NK-92 treated with Interleukin-12 subunit alpha and Interleukin-12 subunit beta, amount 100 ng/mL, for 24 hours (cell line): ENCODE measurements around the gene SCAMP1.
A peak's percentile ranks its signal among the peaks of the same experiment; 100 is the strongest.
"Not testable (repeated sequence)": the region's sequence is repeated elsewhere in the genome, so short reads cannot be mapped to it uniquely, and the experiment has no call there.

ENCODE experiments used
- DNase-seq: peaks from one replicate; lab custom pipeline; 2025; lab: John Stamatoyannopoulos, UW

SCAMP1 gene

DNA sequence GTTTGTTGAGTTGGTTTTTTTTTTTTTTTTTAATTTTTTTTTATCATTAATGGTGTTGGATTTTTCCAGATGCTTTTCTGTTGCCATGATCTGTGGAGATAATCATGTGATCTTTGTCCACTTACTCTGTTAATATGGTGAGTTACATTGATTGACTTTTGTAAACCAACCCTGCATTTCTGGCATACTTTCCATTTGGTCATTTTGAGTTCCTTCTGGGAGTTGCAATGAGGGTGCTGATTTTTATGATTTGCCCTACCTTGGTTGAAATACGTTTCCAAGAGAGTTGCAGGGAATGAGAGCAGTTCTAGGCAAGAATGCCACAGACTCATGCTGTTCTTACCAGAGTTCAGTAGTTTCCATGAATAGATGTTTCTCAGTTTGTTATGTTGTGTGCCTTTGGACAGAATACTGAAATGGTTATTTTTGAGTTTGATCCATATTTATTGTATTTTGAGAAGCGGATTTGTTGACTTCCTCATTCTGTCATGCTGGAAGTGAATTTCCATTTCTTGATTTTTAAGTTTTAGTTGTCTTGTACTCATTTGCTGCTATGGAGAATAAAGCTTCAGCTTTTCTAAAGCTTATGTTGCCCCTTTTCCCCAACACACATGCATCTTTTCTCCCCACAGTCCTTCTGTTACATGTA lies 69.0 kb downstream of the SCAMP1 start:
- DNase-seq = no peak

DNA sequence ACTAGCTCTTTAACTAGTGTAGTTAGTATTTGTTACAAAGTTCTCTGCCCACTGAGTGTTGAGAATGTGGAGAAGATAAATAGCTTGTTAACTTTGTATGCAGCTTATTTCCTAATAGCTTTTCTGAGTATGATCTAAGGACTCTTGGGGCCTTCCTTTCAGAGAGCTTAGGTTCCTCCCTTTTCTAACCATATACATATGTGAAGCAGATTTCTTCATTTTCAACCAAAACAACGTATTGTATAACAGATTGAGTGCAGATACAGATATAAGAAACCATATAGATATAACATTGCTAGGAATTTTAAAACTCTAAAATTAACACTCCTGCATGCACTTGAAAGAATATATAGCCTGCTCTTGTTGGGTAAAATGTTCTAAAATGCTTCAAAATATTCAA lies 70.4 kb downstream of the SCAMP1 start:
- DNase-seq = no peak

DNA sequence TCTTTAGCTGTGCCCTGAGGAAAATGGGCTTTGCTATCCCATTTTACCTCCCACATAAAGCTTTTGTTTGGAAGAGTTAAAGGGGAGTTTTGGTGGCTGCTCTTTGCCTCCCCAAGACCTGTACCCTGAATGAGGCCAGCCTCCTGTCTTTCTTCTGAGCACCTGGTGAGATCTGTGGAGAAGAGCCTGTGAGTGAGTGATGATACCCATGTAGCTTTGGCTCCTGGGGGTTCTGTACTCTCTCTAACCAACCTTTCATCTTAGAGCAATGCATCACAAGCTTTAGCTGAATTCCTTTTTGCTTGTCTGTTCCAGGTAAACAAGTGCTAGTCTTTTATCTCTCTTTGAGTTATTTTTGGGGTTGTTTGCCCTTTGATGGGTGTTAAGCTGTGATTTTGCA lies 73.6 kb downstream of the SCAMP1 start:
- no peak for DNase-seq

DNA sequence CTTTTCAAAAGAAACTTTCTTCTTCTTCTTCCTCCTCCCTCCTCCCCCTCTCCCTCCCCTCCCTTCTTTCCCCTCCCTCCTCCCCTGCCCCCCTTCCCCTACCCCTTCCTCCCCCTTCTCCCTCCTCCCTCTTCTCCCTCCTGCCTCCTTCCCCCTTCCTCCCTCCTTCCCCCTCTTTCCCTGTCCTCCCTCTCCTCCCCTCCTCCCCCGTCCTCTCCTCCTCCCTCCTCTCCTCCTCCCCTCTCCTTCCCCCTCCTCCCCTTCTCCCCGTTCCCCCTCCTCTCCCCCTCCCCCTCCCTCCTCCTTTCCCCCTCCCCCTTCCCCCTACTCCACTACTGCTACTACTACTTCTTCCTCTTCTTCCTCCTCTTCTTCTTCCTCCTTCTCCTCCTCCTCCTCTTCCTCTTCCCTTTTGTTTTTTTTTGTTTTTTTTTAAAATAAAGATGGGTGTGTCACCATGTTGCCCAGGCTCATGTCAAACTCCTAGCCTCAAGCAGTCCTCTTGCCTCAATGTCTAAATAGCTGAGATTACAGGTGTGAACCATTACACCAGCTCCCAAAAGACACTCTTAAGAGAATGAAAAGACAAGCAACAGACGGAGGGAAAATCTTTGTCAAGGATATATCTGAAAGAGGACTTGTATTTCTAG lies 87.5 kb downstream of the SCAMP1 start:
- DNase-seq = no peak

DNA sequence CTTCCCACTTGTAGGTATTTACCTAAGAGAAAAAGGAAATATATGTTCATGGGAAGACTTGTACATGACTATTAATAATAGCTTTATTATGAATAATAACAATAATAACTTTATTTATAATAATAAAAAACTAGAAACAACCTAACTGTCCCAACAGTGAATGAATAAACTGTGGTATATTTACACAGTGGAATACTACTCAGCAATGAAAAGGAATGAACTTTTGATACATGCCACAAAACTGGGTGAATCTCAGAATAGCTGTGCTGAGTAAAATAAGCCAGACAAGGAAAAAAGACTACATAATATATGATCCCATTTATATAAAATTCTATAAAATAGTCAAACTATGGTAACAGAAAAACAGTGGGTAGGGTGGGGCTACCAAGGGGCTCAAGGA lies 88.7 kb downstream of the SCAMP1 start:
- DNase-seq = no peak

DNA sequence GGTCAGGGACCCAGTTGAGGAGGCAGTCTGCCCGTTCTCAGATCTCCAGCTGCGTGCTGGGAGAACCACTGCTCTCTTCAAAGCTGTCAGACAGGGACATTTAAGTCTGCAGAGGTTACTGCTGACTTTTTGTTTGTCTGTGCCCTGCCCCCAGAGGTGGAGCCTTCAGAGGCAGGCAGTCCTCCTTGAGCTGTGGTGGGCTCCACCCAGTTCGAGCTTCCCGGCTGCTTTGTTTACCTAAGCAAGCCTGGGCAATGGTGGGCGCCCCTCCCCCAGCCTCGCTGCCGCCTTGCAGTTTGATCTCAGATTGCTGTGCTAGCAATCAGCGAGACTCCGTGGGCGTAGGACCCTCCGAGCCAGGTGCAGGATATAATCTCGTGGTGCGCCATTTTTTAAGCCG lies 97.1 kb downstream of the SCAMP1 start:
- not testable (repeated sequence) for DNase-seq

DNA sequence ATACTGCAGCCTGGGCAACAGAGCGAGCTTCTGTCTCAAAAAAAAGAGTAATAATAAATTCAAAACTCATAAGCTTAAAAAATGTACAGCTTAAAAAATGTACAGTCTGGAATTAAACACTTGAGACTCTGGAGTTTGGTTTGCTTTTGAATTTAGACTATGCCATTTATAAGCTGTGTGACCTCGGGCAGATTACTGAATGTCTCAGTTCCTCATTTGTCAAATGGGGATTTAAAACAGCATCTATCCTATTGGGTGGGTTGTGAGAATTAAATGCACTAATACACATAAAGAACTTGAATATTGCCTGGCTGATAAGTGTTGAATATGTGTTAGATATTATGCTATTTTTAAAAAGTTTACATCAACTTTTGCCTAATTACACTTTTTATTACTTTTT lies 98.4 kb downstream of the SCAMP1 start:
- no peak for DNase-seq

DNA sequence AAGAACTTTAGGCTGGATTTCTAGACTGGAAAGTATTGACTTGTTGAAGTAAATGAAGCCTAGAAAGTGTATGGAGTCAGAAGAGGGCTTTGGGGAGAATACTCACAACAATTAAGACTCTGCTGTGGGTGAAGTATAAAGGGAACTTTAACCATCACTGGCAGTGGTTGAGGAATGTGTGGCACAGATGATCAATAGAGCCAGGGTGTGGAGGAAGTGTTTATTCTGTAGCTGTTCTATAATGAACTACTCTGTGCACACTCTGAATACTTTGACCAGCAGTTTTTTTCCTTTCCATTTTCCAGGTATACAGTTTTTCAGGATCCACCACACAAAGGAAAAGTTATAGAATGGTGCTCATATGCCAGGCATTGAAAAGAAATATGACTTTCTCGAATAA lies 106.7 kb downstream of the SCAMP1 start:
- no peak for DNase-seq

DNA sequence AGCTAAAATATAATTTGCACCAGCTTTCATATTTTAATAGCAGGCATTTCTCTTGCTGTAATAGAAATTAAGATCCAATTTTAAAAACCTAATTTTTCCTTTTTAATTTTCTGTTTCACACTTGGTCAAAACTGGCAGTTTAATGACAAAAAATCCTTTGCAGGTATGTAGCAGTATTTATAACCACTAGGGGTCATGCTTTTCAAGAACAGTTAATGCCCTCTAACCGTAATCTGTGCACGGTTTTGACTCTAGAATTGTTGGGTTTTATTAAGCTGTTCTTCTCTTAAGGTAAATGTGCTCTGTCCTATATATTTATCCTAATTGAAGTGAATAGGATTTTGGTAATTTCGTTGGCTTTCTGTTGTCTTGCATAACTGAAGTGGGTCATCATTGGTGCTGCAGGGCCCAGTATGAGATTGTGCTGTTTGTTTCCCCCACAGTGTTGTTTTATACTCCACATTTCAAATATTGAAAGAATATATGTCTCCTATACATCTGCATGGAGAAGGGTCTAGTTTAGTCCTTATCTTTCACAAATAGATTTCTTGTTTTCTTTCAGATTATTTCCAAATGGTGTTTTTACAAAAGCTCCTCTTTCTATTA lies 107.4 kb downstream of the SCAMP1 start:
- DNase-seq = no peak

DNA sequence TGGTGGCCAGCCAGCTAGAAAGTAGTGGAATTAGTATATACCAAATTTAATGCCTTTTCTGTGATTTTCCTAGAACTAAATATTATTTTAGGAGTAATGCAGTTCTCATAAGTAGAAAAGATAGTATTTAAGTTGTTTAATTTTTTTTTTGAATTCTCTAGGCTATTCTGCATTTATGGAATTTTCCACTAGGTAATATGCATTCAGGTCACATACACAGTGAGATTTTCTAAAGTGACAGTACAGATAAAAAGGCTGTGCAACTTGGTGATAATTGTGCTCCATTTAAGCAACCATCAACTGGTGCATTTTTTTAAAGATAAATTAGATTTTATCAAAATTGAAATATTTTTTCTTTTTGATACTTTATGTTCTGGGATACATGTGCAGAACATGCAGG lies 111.5 kb downstream of the SCAMP1 start:
- DNase-seq = no peak

DNA sequence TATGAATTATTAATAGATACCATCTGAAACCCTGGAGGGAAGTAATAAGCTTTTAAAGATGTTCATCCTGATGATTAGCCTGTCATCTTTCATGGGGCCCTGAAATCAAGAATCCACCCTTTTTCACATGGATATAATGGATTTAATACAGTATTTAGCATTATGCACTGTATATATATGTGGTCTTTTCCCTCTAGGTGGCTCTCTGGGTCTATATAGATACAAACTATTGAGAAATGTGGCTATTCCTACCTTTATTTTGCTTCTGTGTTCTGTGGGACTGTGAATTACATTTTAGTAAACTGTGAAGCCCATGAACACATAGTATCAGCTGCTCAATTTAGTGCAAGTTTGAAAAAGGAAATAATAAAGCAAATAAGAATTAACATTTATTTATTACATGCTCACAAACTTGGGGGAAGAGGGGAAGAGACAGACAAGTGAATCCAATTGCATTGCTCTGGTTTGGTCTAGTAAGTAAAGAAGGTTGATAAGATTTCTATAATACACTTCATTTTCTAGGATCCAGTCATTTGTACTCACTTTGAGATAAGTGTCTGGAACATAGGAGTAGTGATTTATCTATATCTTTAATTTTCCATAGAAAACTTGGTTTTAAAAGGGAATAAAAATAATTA lies 112.2 kb downstream of the SCAMP1 start:
- no peak for DNase-seq

DNA sequence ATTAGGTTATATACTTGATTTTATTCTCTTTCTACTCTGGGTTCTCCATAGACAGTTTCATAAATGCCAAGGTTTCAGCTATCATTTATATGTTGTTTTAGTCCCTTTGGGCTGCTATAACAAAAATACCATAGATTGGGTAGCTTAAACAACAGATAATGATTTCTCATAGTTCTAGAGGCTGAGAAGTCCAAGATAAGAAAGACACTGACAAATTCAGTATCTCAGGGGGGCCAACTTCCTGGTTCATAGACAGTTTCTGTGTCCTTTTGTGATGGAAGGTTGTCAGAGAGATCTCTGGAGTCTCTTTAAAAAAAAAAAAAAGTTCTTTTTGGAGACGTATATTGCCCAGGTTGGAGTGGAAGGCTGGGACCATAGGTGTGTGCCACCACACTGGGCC lies 113.3 kb downstream of the SCAMP1 start:
- DNase-seq = no peak

DNA sequence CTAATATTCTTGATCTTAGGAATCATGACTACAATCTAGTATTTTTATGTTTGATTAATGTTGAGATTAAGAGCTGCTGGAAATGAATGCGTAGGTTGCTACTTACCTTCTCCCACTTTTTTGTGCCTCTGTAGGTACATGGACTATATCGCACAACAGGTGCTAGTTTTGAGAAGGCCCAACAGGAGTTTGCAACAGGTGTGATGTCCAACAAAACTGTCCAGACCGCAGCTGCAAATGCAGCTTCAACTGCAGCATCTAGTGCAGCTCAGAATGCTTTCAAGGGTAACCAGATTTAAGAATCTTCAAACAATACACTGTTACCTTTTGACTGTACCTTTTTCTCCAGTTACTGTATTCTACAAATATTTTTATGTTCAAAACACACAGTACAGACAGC lies 115.0 kb downstream of the SCAMP1 start:
- no peak for DNase-seq

DNA sequence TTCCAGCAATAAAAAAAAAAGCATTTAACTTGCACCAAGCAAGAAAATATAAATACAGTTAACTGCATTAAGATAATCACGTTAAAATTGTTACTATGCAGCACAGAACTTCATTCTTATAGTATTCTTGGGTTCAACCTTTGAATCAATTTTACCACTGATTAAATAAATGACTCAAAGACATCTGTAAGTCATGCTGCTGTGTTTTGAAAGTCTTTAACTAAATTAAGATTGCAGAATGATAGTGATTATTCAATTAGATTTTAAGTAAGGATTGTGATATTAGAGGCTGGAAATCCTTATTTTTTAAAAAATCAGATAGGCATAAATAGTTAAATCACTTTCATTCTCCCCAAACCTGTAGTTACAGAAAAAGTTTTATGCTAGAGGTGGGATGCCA lies 116.4 kb downstream of the SCAMP1 start:
- no peak for DNase-seq

DNA sequence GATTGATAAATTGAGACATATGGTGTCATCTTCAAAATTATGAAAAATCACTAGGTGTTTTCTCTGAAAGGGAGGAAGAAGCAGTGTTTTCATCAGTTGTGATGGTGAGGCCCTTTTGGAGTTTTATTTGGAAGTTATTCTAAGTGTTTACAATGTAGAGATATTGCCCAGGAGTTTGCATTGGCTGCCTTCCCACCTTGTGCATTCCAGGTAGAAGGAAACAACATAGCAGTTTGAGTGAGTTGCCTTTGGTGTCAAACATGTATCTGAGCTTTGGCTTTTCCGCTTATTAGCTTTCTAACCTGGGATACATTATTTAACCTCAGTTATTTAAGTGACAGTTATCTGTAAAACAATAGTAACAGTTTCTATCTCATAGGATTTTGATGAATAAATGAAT lies 122.5 kb downstream of the SCAMP1 start:
- DNase-seq = no peak

DNA sequence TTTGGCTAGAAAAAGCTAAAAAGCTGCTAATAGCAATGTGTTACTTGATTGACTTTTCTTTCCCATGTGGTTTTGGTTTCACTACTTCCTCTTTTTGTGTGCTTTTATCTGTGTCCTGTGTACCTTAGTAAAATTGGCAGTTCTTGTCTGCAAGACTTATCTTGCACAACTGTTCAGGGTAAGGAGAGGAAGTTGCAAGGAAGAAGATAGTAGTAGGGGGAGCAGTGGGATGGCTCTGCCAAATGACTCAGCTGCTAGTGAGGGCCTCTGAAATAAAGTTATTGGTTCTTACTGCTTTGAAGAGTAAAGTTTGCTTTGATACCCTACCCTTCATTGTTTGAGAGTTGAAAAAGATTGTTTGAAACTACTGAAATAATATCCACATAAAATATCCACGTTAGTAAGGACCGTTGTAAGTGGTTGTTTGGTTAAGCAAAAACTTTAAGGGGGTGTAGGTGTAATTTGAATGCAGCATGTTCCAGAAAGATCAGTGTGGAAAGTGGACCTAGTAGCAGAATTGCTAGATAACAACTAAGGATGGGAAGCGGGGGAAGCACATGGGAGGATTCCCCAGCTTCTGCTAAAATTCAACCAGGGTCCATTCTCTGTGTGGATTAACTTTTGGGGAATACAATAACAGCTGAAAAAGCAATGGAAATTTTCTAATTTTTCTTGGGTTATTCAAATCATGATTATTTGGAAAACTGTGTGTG lies 123.5 kb downstream of the SCAMP1 start:
- peak; percentile 8 for DNase-seq

DNA sequence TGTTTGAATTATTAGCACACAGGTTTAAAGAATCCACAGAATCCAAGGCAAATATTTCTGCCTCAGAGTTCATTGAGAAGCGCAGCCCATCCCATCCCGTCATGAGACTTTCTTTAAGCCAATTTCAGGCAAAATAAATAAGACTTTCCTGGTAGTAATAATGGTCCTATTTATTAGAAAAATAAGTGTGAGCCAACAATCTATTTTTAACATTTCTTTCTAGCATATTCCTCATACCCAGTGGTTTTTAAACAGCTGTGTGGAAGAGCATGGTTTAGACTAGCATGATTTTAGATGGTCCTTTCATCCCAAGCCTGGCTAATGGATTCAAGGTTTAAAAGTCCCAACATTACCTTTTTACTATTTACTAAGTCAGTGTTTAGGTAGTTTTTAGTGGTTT lies 125.8 kb downstream of the SCAMP1 start:
- DNase-seq = no peak

DNA sequence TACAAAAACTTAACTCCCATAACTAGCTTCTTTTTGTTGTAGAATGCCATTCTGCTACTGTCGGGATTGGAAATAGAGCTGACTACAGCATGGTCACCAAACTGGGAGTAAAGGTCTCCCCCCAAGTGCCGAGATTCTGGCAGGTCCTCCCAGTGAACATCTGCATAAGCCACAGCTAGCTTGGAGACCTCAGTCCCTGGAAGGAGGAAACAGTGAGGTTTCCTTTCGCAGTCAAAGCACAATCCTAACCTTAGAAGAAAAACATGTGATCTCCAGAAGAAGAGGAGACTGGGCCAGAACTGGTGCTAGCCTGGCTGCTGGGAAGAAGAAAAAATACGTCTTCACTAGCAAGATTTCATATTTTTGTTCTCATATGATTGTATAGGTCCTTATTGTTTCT lies 127.4 kb downstream of the SCAMP1 start:
- no peak for DNase-seq

DNA sequence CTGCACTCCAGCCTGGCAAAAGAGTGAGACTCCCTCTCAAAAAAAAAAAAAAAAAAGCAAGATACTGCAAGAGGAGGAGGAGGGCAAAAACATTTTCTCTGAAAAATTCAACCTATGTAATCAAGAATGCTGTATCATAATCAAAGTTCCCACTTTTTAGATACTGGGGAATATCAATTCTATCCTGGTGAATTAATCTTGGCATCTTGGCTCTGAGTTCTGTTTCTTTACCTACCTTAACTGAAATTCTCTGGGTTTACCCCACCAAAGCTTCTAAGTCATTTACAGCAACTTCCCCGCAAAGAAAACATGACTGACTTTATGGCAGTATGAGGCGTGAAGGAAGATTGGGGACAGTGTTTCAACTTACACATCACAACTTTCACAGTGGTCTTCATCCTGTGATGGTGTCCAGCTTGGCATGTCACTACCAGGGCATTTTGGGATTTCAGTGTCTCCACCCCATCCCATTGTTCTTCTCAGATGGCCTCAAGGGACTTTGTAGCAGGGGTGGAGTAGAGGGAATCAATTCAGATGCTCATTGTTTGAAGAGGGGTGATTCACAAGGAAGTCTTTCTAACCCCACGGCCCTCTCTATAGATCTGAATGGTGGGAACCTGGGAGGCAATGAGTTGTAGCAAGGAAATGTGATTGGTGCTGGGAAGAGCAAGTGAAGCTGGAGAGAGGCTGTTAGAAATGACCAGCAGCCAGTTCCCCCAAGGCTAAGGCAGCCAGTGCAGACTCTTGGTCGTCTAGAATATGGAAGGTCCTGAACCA lies 130.5 kb downstream of the SCAMP1 start:
- no peak for DNase-seq

DNA sequence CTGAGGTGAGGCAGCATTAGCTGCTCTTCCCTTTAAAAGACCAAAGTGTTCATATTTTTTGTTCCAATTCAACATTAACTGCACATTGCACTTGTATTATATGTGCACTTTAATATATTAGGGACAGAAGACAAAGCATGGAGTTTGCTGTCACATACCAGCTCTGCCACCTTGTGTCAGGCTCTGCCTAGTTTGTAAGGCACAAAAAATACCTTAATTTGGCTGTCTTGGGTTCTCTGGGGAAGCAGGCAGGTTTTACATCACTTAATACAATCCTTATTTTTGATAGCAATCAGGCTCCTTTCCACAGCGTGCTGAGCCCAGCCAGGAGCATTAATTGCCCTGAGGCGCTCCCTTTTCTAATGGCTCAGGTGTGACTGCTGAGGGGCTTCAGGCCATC lies 131.8 kb downstream of the SCAMP1 start:
- DNase-seq = no peak

DNA sequence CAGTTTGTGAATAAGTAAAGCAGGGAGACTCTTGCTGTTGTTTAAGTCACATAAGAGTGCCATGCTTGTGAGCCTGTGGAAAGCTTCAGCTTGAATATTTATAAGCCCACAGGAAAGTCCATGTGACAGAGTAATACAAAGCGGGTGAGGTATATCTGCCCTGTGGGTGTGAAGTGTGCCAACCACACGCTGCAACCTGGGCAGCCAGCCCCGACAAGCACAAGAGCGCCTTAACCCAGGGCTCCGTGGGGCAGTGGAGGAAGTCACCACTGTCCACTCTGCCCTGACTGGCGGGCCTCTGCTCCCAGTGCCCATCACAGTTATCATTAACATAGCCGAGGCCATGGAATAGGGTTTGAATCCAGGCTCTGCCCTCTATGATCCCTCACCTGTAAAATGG lies 132.2 kb downstream of the SCAMP1 start:
- DNase-seq = no peak

DNA sequence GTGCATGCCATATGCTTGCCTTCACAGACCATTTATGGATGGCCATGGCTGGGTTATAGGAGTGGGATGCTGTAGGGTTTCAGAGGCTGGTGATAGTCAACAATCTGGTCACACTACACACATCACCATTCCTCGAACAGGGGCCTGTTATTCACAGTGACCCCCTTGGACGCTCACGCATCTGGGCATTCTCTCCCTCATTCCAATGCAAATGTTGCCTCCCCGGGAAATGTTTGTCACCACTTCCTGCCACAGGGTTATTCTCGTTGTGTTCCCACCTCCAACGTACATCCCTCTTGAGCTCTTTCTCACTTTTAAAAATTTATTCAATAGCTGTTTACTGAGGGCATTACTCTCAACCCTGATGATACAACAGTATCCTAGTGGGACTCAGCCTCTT lies 135.4 kb downstream of the SCAMP1 start:
- no peak for DNase-seq
